PFSK-1 (cell line): Measurements from ENCODE around the gene BRMS1.

Source experiments
- POLR2AphosphoS5 ChIP-seq: IDR thresholded peaks from 2 replicates; pipeline ENCODE4 v1.6.1; 2012; ENCODE audit warnings: low read depth, mild to moderate bottlenecking, control low read depth, low read length, moderate library complexity
- TAF1 ChIP-seq: IDR thresholded peaks from 2 replicates; pipeline ENCODE4 v1.6.1; 2012; ENCODE audit warnings: low read length, control low read depth, borderline replicate concordance; ENCODE audit not compliant: insufficient read depth
- TF ChIP-seq, protein P1 (sequence below), 2 experiments: IDR thresholded peaks; 2 replicates each; pipeline versions ENCODE4 v1.6.1 to v1.8.0; 2011 to 2012; ENCODE audit warnings: low read depth in 2 of 2, low read length in 2 of 2, control low read depth in 1 of 2, inconsistent platforms in 1 of 2, mild to moderate bottlenecking in 1 of 2, moderate library complexity in 1 of 2; ENCODE audit not compliant: insufficient read depth in 1 of 2

DNA sequence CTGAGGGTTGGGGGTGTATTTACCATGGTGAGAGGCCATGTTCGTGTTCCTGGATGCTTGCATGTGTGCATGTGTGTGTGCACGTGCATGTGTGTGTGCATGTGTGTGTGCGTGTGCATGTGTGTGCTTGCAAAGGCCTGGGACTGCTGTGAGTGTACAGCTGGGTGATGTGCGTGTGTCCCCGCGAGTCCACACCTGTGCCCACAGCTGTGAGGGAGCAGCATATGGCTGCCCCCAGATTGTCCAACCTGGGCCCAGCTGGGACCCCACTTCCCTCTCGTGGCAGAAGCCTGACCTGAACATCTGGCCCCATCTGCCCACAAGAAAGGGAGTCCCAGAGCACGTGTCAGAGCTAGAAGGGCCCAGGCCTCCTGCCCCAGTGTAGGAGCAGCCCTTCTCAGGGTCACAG is 19.6 kb downstream of the BRMS1 start:
- TF ChIP-seq POLR2AphosphoS5 (no peak), TAF1 (no peak)
- TF ChIP-seq, protein P1, sequence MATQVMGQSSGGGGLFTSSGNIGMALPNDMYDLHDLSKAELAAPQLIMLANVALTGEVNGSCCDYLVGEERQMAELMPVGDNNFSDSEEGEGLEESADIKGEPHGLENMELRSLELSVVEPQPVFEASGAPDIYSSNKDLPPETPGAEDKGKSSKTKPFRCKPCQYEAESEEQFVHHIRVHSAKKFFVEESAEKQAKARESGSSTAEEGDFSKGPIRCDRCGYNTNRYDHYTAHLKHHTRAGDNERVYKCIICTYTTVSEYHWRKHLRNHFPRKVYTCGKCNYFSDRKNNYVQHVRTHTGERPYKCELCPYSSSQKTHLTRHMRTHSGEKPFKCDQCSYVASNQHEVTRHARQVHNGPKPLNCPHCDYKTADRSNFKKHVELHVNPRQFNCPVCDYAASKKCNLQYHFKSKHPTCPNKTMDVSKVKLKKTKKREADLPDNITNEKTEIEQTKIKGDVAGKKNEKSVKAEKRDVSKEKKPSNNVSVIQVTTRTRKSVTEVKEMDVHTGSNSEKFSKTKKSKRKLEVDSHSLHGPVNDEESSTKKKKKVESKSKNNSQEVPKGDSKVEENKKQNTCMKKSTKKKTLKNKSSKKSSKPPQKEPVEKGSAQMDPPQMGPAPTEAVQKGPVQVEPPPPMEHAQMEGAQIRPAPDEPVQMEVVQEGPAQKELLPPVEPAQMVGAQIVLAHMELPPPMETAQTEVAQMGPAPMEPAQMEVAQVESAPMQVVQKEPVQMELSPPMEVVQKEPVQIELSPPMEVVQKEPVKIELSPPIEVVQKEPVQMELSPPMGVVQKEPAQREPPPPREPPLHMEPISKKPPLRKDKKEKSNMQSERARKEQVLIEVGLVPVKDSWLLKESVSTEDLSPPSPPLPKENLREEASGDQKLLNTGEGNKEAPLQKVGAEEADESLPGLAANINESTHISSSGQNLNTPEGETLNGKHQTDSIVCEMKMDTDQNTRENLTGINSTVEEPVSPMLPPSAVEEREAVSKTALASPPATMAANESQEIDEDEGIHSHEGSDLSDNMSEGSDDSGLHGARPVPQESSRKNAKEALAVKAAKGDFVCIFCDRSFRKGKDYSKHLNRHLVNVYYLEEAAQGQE (IDR thresholded peaks at IDR 0.05; ENCODE audit: insufficient read depth in 1 of 2, low read depth in 2 of 2, low read length in 2 of 2): no peak
